Stimulated activated CD8-positive, alpha-beta memory T cell treated with anti-CD3 and anti-CD28 coated beads, Interleukin-15, amount 100 ng/mL, for 24 hours (primary cell): ENCODE data around the gene PARVA.

Source experiments
- DNase-seq: peaks from one replicate; pipeline ENCODE4 v3.0.0-alpha.2; 2020; ENCODE audit warnings: low read depth

The PARVA gene

DNA sequence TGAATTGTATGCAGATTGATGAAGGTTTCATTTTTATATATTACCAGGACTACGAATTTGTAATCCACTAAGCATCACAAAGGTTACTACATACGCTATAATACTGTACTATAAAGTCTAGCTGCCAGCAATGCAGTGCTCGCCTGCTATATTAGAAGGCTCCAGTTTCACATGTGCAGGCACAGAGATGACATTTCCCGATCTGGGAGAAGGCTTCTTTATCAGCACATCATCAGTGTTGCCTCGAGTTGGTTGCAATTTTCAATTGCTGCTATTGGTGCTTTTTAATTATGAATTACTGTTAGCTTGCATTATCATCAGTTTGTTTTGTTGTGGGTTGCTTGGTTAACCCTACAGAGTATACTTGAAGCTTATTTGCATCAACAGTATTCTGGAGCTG is 153.6 kb downstream of the PARVA start:
- DNase-seq, result no peak

DNA sequence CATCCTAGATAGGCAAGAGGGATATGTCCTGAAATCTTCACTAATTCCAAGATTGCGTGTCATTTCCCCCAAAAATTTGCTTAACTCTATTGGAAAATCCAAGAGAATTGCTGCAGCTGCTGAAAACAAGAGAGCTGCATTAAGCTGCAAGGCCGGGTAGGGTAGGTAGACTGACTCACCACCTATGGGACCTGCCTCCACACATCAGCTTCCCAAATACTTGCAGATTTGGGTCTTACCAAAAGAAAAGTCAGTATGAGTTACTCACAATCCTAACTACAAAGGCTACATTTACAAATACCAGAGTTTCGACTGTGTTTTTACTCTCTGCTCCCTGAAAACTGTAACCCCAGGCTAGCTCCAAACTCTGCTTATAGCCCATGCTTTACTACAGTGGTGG is 154.3 kb downstream of the PARVA start:
- no peak for DNase-seq

DNA sequence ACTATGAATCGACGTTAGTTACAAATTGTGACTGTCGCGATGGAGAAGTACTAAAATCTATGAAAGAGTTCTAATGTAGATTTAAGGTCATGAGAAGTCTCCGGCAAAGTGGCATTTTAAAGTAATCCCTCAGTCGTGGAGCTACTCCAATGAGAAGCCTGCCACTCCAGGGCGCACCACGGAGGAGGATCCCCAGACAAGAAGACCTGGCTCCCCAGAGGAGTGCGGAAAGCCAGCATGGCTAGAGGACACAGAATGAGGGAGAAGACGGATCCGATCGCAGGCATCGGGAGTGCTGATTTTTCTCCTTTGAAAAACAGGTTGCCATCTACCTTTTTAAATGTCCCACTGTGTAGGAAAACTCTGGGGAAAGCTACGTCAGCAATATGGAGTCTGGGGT is 155.2 kb downstream of the PARVA start:
- no peak for DNase-seq

DNA sequence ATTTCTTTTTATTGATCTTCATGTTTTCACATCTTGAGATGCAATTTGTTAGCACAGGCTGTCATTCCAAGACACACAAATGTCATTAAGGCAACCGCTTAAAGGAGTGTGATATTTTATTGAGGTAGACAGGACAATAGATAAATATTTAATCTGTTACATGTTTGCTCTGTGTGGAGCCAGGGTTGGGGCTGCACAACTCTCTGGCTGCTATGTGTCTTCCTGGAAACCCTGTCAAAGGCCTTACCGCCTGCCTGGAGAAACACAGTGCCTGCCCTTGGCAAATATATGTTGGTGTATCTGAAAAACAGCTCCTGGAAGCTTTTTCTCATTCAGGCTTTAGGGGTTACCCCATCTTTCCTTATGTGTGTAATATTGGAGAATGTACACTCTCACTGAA is 157.2 kb downstream of the PARVA start:
- DNase-seq, result no peak

DNA sequence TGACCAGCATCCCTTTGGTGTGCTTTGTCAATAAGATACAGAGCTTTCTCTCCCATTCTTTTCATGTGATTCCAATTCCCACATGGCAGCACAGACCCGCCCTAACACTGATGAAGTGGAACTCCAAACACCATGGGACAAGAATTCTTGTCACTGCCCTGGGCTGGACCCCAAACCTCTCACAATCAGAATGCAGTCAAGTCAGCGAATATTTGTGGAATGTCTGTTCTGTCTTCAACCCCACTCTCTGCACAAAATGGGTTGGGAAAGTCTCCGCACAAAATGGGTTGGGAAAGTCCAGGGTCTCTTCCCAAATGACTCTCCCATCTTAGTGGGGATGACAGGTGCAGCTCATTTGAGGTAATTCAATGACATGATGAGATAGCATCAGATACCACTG is 157.9 kb downstream of the PARVA start:
- DNase-seq, result no peak

DNA sequence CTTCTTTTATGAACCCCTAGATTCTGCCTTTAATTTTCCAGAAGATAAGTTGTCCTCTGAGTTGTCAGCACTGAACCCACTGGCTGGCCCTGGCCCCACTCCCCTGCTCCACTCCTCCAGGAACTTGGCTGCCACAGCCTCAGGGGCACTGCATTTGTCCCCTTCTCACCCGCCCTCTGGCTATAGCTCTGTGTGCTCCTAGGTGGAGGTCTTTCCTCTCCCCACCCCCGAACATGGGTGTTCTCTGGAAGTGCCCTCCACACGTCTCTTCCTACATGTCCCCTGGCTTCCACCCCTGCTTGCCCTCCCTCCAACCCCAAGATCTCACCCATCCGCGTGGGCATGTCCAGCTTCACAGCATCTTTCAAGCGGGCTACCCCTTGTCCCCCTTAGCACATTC is 159.2 kb downstream of the PARVA start:
- DNase-seq, result no peak

DNA sequence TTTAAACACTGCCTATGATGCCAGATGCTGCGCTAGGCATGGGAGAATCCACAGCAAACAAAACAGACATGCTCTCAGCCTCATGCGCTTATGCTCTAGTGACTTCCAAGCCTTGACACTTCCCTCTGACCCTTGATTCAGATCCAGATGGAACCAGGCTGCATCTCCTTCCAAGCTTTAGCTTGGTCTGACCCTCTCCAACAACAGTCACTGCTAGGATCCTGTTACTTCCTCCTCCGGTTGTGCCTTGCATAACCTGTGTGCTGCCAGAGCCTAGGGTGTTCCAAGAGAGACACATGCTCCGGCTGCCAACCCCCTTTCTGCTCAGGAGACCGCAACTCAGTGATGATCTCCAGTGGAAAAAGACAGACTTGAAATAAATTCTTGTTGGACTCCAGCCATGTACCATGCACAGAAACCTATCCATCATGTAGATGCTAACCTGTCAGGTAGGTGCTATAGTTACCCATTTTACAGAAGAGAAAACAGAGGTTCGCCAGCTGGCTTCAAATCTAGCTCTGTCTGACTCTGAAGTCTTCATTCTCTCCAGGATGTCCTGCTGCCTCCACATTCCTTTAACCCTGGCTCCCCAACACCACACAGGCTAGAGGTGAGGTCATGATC is 160.5 kb downstream of the PARVA start:
- no peak for DNase-seq

DNA sequence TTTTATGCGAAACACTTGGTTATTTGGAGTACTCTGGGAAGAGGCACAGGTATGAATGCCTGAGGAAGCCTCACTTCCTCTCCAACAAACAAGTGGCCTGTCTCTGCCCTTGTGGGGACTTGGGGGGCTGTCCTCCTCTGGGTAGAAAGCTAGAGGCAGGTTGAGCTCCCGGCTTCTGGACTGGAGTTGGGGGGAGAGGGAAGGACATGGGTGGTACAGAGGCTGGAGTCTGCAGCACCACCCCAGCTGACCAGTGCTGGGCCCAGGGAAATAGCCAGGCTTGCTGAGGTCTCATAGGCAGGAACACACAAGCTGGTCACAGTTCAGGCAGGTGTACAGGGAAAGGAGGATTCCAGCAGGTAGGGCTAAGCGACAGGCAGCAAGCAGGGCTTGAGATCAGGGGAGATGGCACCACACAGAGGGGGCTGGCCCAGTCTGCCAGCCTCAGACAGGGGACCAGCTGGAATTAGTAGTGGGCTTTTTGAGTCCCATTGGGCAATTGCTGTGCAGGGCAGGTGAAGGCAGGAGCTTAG is 161.6 kb downstream of the PARVA start:
- no peak for DNase-seq

DNA sequence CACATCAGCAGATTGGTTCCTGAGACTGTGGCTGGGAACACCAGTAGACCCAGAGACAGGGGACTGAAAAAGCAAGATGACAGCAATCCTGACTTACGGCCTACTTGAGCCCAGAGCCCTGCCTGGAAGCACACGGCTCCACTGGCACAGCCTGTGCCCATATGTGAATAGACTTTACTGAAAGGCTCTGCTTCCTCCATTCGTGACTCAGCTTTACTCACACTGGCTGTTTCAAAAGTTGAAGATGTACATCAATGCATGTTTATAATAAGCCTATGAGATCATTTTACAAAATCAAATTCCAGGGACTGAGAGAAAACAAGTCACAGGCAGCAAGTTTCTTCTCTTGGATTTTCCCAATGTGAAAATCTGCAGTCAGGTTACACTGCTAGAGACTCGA is 162.2 kb downstream of the PARVA start:
- DNase-seq, result no peak

DNA sequence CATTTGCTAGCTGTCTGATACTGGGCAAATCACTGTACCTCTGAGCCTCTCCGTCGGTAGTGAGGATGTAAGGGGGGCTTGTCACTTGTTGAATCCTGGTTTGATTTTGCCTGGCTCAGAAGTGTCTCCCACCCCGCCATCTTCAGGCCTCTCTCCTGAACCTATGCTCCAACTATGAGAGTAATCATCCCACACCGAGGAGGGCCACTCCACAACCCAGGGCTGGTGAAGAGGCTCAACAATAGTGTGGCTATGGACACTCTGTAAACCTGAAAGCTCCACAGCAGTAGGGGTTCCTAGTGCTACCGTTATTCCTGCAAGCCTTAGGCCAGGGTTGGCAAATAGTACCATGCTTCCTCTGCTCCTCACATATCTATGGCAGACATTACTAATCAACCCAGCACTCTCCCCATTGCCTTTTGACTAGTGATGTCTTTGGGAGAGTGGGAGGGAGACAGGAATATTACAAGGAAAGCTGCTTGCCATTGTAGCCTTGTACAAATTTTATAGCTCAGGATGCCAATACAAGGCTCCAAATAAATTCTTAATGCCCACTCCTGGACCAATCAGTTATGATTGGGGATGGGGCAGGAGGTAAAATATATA is 162.8 kb downstream of the PARVA start:
- no peak for DNase-seq

DNA sequence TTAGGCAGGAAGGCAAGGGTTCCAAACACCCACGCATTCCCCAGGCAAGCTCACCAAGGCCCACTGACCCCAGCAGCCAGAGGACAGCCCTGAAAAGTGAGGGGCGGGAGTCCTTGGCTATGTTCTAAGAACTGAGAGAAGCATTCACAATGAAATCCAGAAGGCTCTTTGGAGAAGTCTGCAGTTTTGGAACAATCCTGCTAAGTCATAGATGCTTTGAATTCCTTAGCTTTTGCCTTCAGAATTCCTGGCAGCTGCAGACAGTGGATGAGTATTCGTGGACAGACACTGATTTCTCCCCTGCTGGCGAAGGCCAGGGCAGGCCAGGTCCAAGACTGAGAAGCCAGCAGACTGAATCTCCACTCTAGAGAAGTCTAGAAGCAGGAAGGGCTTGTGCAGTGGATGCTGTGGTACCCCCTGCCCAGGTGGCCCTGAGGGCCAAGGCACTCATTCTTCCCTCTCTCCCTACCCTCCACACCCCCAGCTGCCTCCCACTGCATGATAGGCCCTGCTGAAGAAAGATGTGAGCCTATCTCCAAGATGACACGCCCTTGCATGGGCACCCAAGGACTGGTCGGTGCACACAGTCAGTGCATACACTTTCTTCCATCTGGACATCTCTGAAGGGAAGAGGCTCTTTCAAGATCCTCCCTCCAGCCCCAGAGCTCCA is 163.7 kb downstream of the PARVA start:
- DNase-seq, result no peak

DNA sequence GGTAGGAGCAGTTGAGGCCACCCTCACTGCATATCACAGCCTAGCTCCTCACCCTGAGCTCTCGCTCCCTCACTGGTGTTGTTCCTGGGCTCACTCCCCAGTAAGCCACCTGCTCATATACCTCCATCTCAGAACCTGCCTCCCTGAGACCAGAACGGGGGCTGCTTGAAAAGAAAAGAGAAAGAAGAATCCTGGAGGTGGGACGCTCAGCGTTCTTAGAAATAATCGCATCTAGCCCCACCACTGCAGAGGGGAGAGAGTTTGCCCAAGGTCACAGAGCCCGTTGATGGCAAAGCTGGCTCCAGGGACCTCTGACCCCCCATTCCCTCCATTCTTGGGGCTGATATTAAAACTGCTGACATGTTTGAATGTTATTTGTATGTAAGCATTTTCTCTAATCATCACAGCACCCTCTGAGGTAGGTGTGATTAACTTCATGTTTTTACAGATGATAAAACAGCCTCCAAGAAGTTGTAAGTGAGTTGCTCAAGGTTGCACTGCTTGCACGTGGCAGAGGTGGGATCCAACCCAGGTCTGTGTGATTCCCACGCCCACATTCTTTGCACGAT is 164.3 kb downstream of the PARVA start:
- DNase-seq, result no peak

DNA sequence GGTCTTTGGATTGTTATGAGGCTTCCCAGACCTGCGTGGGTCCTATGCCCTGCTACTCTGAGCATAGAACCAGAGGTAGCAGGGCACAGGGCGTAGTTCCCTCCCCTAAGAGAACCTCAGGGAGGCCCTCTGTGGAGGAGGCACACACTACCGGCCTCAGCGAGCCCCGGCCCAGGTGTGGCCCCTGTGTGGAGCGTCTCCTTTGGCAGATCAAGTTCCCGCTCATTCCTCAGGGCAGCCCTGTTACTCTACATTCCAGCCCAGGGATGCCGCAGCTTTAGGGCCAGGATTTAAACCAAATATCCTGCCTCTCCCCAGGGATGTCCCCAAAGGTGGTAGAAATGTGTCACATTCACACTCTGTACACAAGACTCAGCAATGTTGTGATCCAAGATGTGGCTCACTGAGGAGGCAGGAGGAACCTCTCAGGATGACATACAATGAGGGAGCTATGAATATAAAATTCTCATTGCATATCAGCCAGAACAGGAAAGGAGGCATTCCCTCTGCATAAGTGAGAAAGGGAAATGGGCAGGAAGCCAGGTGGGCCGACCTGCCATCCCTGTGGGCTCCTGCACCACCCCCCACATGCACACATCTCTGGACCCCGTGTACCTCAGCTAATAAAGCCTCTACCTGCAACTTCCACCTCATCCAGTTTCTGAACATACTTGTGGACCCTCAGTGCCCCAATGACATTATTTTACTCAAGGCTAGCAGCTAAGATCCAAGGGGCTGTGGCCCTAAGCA is 165.0 kb downstream of the PARVA start:
- no peak for DNase-seq

DNA sequence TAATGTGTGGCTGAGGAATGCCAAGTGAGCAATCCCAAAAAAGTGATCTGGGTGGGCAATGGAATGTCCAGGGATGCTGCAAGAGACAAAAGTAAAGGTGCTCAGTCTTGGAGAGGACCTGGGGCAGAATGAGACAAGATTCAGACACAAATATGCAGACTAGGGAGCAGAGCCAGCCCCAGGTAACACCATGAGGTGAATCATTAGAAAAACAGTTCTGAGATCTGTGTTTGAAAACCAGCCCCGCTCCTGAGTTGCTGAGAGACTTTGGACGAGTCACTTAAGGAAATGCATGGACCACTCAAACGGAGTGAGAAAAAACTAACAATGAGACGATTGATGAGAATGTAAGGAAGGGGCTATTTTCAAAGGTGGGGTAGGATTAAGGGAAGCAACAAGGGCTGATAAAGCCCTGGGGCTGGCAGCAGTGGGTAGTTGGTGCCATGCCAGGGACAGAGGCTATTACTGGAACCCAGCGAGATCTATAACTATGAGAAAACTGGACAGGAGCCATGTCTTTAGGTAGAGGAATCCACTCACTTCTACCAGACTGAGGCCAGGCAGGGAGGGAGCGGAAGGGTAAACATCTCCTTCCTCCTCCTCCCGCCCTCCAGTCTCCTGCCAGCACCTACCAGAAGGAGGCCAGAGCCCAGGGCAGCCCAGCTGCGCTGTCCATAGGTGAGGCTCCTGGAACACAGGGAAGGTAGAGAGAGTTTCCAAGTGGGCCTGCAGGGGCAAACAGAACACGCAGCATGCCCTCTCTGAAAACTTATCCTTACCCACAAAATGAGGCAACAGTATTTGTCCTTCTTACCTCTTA is 166.4 kb downstream of the PARVA start:
- DNase-seq, result no peak

DNA sequence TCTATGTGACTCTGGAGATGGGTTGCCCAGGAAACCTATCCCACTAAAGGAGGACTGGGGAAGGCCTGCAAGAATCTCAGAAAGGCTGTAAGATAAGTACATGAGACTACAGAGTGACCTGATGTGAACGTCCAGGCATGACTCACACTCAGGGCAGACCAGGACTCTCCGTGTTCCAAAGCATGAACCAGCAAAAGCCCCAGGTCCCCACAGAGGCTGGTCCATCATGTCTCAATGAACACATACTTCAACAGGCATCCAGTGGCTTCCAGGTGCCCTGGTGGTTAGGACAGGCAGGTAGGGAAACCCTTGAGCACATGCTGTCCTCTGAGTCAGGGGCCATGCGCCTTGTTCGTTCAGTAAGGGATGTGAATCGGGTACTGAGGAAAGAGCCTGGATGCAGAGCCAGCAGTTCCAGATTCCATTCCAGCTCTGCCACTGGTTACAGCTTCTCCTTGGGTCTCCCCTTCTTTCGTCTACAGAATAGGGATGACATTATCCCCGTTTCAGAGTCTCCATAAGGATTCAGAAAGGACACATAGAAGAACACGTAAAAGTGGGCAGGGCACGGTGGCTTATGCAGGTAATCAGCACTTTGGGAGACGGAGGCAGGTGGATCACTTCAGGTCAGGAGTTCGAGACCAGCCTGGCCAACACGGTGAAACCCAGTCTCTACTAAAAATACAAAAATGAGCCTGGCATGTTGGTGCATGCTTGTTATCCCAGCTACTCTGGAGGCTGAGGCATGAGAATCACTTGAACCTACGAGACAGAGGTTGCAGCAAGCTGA is 167.8 kb downstream of the PARVA start:
- no peak for DNase-seq

DNA sequence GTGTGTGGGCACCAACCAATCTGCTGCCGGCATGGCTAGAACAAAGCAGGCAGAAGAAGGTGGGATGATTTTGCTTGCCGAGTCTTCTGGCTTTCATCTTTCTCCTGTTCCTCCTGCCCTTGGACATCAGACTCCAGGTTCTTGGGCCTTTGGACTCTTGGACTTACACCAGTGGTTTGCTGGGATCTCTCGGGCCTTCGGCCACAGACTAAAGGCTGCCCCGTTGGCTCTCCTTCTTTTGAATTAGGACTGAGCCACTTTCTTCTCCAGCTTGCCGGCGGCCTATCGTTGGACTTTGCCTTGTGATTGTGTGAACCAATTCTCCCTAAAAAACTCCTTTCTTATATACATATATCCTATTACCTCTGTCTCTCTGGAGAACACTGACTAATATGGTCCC is 168.8 kb downstream of the PARVA start:
- no peak for DNase-seq

DNA sequence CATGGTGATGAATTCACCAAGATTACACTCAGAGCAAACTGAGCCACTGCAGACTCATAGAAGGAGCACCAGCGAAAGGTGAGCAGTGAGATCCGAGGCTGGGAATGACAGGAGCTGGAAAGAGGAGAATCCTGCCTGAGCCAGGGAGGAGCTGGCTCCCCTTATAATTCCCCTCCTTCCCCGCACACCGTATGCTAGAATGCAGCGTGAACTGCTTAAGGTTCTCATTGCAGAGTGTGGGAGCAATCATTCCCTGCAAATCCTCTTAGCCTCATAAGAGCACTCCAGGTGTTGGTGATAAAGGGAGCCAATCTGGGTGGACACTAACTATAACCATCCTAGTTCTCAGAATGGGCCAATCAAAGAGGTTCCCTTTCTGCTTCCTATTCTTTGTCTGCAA is 169.3 kb downstream of the PARVA start:
- DNase-seq, result no peak

DNA sequence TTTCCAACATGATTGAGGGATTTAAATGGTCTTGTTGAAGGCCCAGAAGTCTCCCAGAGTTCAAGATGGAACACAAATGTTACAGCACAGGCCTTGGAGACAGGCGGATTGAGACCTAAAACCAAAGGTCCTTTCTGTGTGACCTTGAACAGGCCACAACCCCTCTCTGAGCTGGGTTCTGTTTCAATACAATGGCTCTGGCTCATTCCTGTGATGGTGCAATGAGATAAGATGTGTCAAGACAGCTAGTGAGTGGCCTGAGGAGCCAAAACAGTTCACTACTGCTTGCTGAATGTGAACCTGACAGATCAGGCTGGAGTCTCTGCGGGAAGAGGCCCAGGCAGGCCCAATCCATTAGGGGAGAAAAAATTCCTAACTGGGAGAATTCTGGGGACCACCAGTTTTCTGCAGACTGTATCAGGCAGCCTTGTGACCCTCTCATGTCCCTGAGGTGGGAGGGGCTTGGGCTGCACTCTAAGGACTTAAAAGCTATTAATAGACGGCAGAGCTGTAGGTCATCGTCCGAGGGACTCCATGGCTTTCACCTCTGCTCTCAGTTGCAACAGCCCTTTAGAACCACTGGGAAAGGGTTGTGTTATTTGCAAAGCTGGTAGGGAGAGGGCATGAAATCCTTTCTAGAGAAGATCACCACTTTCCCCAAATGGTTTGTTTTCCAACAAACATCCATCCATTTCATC is 170.7 kb downstream of the PARVA start:
- DNase-seq, result no peak

DNA sequence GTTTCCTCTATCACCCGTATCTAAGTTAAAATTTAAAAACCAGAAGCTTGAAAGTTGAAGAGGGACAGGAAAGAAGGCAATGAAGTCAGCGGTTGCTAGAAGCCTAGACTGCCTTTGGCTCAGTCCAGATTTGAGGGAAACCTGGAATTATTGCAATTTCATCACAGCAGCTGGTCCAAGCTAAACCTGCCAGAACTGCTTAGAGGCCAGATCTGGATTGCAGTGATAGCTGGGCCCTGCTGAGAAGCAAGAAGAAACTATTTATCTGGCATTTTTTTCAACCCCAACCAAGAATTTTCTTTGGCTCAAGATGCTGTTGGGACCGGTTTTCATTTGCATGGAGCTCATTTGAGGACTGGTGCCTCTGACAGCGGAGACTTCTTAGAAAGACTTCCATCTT is 175.3 kb downstream of the PARVA start:
- DNase-seq, result no peak

DNA sequence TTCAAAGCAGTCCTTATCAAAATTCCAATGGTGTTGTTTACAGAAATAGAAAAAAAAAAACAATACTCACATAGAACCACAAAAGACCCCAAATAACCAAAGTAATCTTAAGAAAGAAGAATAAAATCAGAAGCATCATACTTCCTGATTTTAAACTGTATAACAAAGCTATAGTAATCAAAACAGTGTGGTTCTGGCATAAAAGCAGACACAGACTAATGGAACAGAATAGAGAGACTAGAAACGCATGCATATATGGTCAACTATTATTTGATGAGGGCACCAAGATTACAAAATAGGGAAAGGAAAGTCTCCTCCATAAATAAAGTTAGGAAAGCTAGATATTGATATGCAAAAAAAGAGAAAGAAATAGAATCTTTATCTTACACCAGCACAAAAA is 176.8 kb downstream of the PARVA start:
- no peak for DNase-seq
